PC-3 (cell line): Measurements from ENCODE around the gene LATS2.

Experiments used
- EZH2 ChIP-seq: fragments of 300-600 bp; sonication (generic); IDR thresholded peaks from one replicate; pipeline ENCODE4 v1.6.1; 2017; ENCODE audit warnings: antibody characterized with exemption, mild to moderate bottlenecking, low read length; ENCODE audit not compliant: unreplicated experiment
- EZH2phosphoT487 ChIP-seq: fragments of 300-600 bp; sonication (generic); IDR thresholded peaks from 2 replicates; pipeline ENCODE4 v1.6.1; 2018; ENCODE audit warnings: mild to moderate bottlenecking, antibody characterized with exemption, low read length, borderline replicate concordance
- TF ChIP-seq, protein P1 (sequence below): fragments of 300-600 bp; sonication (generic); conservative IDR thresholded peaks from 2 replicates; pipeline ENCODE4 v1.5.1; 2017; ENCODE audit warnings: antibody characterized with exemption, low read depth, mild to moderate bottlenecking, low read length

DNA sequence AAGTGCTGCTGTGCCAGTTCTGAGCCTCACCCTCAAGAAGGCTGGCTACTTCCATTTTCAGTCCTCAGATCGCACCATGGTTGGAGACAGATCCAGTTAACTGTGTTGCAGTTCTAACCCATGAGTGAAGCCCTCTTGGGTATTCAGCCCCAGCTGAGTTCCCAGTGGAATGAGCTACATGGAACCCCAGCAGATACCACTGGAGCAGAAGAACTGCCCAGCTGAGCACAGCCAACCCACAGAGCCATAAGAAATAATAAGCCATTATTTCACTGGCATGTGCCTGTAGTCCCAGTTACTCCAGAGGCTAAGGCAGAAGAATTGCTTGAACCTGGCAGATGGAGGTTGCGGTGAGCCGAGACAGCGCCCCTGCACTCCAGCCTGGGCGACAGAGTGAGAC, 59.9 kb downstream of the LATS2 start:
- TF ChIP-seq, protein P1, sequence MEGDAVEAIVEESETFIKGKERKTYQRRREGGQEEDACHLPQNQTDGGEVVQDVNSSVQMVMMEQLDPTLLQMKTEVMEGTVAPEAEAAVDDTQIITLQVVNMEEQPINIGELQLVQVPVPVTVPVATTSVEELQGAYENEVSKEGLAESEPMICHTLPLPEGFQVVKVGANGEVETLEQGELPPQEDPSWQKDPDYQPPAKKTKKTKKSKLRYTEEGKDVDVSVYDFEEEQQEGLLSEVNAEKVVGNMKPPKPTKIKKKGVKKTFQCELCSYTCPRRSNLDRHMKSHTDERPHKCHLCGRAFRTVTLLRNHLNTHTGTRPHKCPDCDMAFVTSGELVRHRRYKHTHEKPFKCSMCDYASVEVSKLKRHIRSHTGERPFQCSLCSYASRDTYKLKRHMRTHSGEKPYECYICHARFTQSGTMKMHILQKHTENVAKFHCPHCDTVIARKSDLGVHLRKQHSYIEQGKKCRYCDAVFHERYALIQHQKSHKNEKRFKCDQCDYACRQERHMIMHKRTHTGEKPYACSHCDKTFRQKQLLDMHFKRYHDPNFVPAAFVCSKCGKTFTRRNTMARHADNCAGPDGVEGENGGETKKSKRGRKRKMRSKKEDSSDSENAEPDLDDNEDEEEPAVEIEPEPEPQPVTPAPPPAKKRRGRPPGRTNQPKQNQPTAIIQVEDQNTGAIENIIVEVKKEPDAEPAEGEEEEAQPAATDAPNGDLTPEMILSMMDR: no peak
- TF ChIP-seq EZH2phosphoT487: no peak
- TF ChIP-seq EZH2: no peak
